IMR-90 (cell line): Measurements from ENCODE around the gene MCF2L2. TPM values are rescaled to one million over a fixed set of nuclear protein-coding genes. Genes with fewer than 3 reads are reported as not detected.

ENCODE experiments used
- ATAC-seq: fragments of 200-7000 bp; cut with Tn5 transposase; 2 replicates; pipeline ENCODE4 v1.9.1; 2020; ENCODE audit warnings: low read depth, mild to moderate bottlenecking, moderate library complexity
- BruUV-seq: library from RNA; stranded (reverse); fragments of 400-500 nt; replicated peaks from 2 replicates; lab custom pipeline; 2021; lab: Mats Ljungman, UMichigan
- CTCF ChIA-PET: fragments of 300-600 bp; formaldehyde crosslinking; extraction: SDS; loops from one replicate; lab custom pipeline; 2021; ENCODE audit warnings: antibody characterized with exemption; lab: Yijun Ruan, JAX
- POLR2A ChIA-PET: fragments of 300-600 bp; sonication (Branson Sonifier 250); formaldehyde crosslinking; loops from one replicate; lab custom pipeline; 2022; ENCODE audit warnings: antibody characterized with exemption; ENCODE audit not compliant: unreplicated experiment; lab: Charles Lee
- DNase-seq: peaks from one replicate; pipeline ENCODE4 v3.0.0; 2013
- H2AFZ ChIP-seq: replicated peaks from 2 replicates; pipeline ENCODE3; 2013; ENCODE audit warnings: low read length, mild to moderate bottlenecking; ENCODE audit not compliant: poor library complexity
- H2AK5ac ChIP-seq: 2 replicates; pipeline ENCODE4 v1.6.1; 2013; ENCODE audit warnings: low read depth, low read length, inconsistent platforms
- H2AK9ac ChIP-seq: replicated peaks from 2 replicates; pipeline ENCODE3; 2013; ENCODE audit warnings: mild to moderate bottlenecking, low read depth, low read length, moderate library complexity; ENCODE audit not compliant: poor library complexity
- H2BK120ac ChIP-seq: 2 replicates; pipeline ENCODE4 v1.6.1; 2013; ENCODE audit warnings: low read depth, low read length, inconsistent platforms
- H2BK15ac ChIP-seq: 3 replicates; pipeline ENCODE4 v1.6.1; 2013; ENCODE audit warnings: low read depth, low read length, inconsistent platforms
- H2BK20ac ChIP-seq: 2 replicates; pipeline ENCODE4 v1.6.1; 2013; ENCODE audit warnings: low read depth, mild to moderate bottlenecking, inconsistent platforms, low read length, moderate library complexity
- H2BK5ac ChIP-seq: 2 replicates; pipeline ENCODE4 v1.6.1; 2013; ENCODE audit warnings: mild to moderate bottlenecking, low read depth, low read length, inconsistent platforms; ENCODE audit not compliant: poor library complexity, severe bottlenecking
- H3K14ac ChIP-seq: replicated peaks from 2 replicates; pipeline ENCODE4 v1.6.1; 2013; ENCODE audit warnings: low read depth, low read length, inconsistent platforms
- H3K18ac ChIP-seq: 2 replicates; pipeline ENCODE4 v1.6.1; 2013; ENCODE audit warnings: low read depth, low read length, control low read depth
- H3K23ac ChIP-seq: 2 replicates; pipeline ENCODE4 v1.6.1; 2013; ENCODE audit warnings: low read depth, low read length, inconsistent platforms
- H3K27ac ChIP-seq: 2 replicates; pipeline ENCODE4 v1.5.1; 2013; ENCODE audit warnings: mild to moderate bottlenecking, control low read depth, low read length; ENCODE audit not compliant: insufficient read depth
- H3K27me3 ChIP-seq: 2 replicates; pipeline ENCODE4 v1.6.1; 2013; ENCODE audit warnings: low read length; ENCODE audit not compliant: control insufficient read depth, insufficient read depth
- H3K36me3 ChIP-seq: 2 replicates; pipeline ENCODE4 v1.6.1; 2013; ENCODE audit warnings: low read length, mixed read lengths; ENCODE audit not compliant: control insufficient read depth, insufficient read depth
- H3K4ac ChIP-seq: 2 replicates; pipeline ENCODE4 v1.6.1; 2013; ENCODE audit warnings: low read depth, low read length, inconsistent platforms
- H3K4me1 ChIP-seq: 2 replicates; pipeline ENCODE4 v1.6.1; 2013; ENCODE audit warnings: low read length, mixed read lengths; ENCODE audit not compliant: control insufficient read depth, insufficient read depth
- H3K4me2 ChIP-seq: 2 replicates; pipeline ENCODE4 v1.6.1; 2013; ENCODE audit warnings: low read depth, mild to moderate bottlenecking, control low read depth, low read length, moderate library complexity
- H3K4me3 ChIP-seq: 2 replicates; pipeline ENCODE4 v1.5.1; 2013; ENCODE audit warnings: low read depth, mild to moderate bottlenecking, control low read depth, low read length, moderate library complexity; ENCODE audit not compliant: insufficient read depth
- H3K56ac ChIP-seq: 2 replicates; pipeline ENCODE4 v1.6.1; 2013; ENCODE audit warnings: low read length, inconsistent platforms; ENCODE audit not compliant: insufficient read depth; ENCODE audit errors: extremely low read depth
- H3K79me1 ChIP-seq, 2 experiments: 2 replicates each; pipeline ENCODE4 v1.6.1; 2013; ENCODE audit warnings: low read length in 2 of 2, inconsistent platforms in 1 of 2, low read depth in 1 of 2
- H3K9ac ChIP-seq: 2 replicates; pipeline ENCODE4 v1.6.1; 2013; ENCODE audit warnings: low read depth, low read length, control low read depth
- H3K9me1 ChIP-seq: 2 replicates; pipeline ENCODE4 v1.6.1; 2013; ENCODE audit warnings: low read length, inconsistent platforms; ENCODE audit not compliant: insufficient read depth
- H3K9me3 ChIP-seq: 2 replicates; pipeline ENCODE4 v1.6.1; 2013; ENCODE audit warnings: low read length; ENCODE audit not compliant: control insufficient read depth, insufficient read depth
- H4K20me1 ChIP-seq: 2 replicates; pipeline ENCODE4 v1.6.1; 2013; ENCODE audit warnings: low read length, inconsistent platforms; ENCODE audit not compliant: insufficient read depth
- H4K5ac ChIP-seq: 2 replicates; pipeline ENCODE4 v1.6.1; 2013; ENCODE audit warnings: mild to moderate bottlenecking, low read depth, low read length, control low read depth
- H4K8ac ChIP-seq, 2 experiments: 2 replicates each; pipeline ENCODE4 v1.6.1; 2013; ENCODE audit warnings: low read depth in 2 of 2, low read length in 2 of 2, control low read depth in 1 of 2, inconsistent platforms in 1 of 2
- H4K91ac ChIP-seq: 2 replicates; pipeline ENCODE4 v1.6.1; 2013; ENCODE audit warnings: low read depth, low read length, inconsistent platforms; ENCODE audit not compliant: insufficient read depth
- CEBPB ChIP-seq: IDR thresholded peaks from 2 replicates; pipeline ENCODE4 v1.6.1; 2012; ENCODE audit warnings: low read depth, low read length, improper control_type of control experiment
- CHD1 ChIP-seq: IDR thresholded peaks from 2 replicates; pipeline ENCODE4 v1.6.1; 2012; ENCODE audit warnings: low read depth, low read length, improper control_type of control experiment
- FOS ChIP-seq: fragments of 150-350 bp; IDR thresholded peaks from 2 replicates; pipeline ENCODE4 v1.6.1; 2016; ENCODE audit warnings: low read depth, low read length
- MXI1 ChIP-seq: IDR thresholded peaks from 2 replicates; pipeline ENCODE4 v1.6.1; 2012; ENCODE audit warnings: low read depth, mild to moderate bottlenecking, low read length, moderate library complexity, borderline replicate concordance
- RAD21 ChIP-seq: IDR thresholded peaks from 2 replicates; pipeline ENCODE4 v1.6.1; 2012; ENCODE audit warnings: low read length, improper control_type of control experiment
- SMC3 ChIP-seq: fragments of 150-350 bp; IDR thresholded peaks from 2 replicates; pipeline ENCODE4 v1.6.1; 2016; ENCODE audit warnings: low read depth, mild to moderate bottlenecking, antibody characterized with exemption, low read length, moderate library complexity
- WGBS, 2 experiments: methylation state at CpG; one replicate each; pipeline versions ENCODE4 v1.1.5 to v1.1.7; 2013; ENCODE audit warnings: missing lambda C conversion rate in 2 of 2; ENCODE audit not compliant: insufficient read length in 1 of 2; ENCODE audit errors: extremely low coverage in 2 of 2; 5-methylcytosine and 5-hydroxymethylcytosine counted together
- dilution Hi-C: fragments of 300-500 bp; cut with HindIII; formaldehyde crosslinking; loops from one replicate; pipeline ENCODE4 v1.14.3; 2018; ENCODE audit warnings: low sequenced_read_pairs; ENCODE audit not compliant: unreplicated experiment
- in situ Hi-C: fragments of 300-500 bp; cut with MboI; formaldehyde crosslinking; loops from 3 replicates; pipeline ENCODE4 v1.14.3; 2019; ENCODE audit warnings: low sequenced_read_pairs, inconsistent platforms, mixed read lengths
- intact Hi-C: fragments of 100-400 bp; cut with micrococcal nuclease; formaldehyde crosslinking; loops from 2 replicates; pipeline ENCODE4 v1.10.0; 2022
- polyA plus RNA-seq, 3 experiments: library from polyadenylated mRNA; depleted of rRNA; stranded (reverse); fragments of >200 nt; gene quantifications; 2 replicates each; pipeline ENCODE4 v1.2.3, GENCODE V29; 2012; ENCODE audit warnings: low replicate concordance in 1 of 3
- total RNA-seq: library from RNA; depleted of rRNA; stranded (reverse); fragments of >200 nt; gene quantifications from 2 replicates; pipeline ENCODE4 v1.2.3, GENCODE V29; 2012
- TF ChIP-seq, protein P1 (sequence below): fragments of 150-350 bp; IDR thresholded peaks from 2 replicates; pipeline ENCODE4 v1.6.1; 2017; ENCODE audit warnings: mild to moderate bottlenecking, antibody characterized with exemption, low read length, low read depth

Gene MCF2L2
- total and polyA plus RNA-seq, 2 of the 4 experiments (the other 2 are of a cell fraction): under 0.01 TPM; not detected in 1

DNA sequence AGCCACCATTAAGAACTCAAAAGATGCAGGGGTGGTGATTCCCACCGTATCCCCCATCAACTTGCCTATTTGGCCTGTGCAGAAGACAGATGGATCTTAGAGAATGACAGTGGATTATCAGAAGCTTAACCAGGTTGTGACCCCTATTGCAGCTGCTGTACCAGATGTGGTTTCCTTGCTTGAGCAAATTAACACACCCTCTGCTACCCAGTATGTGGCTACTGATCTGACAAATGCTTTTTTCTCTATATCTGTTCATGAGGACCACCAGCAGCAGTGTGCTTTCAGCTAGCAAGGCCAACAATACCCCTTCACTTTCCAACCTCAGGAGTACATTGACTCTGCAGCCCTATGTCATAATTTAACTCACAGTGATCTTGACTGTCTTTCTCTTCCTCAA, 8.6 kb upstream of the MCF2L2 start:
- H2BK20ac ChIP-seq: no peak overlapping the region
- BruUV-seq: no TSS peak
- no peak overlapping the region for H3K18ac ChIP-seq
- ATAC-seq (no peak), DNase-seq (no peak)
- H4K8ac ChIP-seq: no peak overlapping the region
- POLR2A ChIA-PET: no interaction called here
- no peaks in the 10 kb centered on the region for H3K36me3 ChIP-seq
- intact Hi-C loops (no loop called here), in situ Hi-C loops (no loop called here), dilution Hi-C loops (no loop called here)
- no peak overlapping the region for H3K27ac ChIP-seq
- no peak overlapping the region for H3K9ac ChIP-seq
- H4K5ac ChIP-seq: no peak overlapping the region
- no peaks in the 10 kb centered on the region for H3K79me1 ChIP-seq
- CTCF ChIA-PET: no interaction called here
- H2AFZ ChIP-seq: no peak overlapping the region
- no peaks in the 10 kb centered on the region for H4K20me1 ChIP-seq
- no peak overlapping the region for H2BK120ac ChIP-seq
- no CpG with 5 or more reads among the region's 1 CpG for WGBS, 2 experiments
- no peak overlapping the region for H3K4ac ChIP-seq
- no peak overlapping the region for H3K4me3 ChIP-seq
- no peak overlapping the region for H2BK5ac ChIP-seq
- TF ChIP-seq, protein P1, sequence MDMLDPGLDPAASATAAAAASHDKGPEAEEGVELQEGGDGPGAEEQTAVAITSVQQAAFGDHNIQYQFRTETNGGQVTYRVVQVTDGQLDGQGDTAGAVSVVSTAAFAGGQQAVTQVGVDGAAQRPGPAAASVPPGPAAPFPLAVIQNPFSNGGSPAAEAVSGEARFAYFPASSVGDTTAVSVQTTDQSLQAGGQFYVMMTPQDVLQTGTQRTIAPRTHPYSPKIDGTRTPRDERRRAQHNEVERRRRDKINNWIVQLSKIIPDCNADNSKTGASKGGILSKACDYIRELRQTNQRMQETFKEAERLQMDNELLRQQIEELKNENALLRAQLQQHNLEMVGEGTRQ: no peak
- TF ChIP-seq CEBPB: no peak
- TF ChIP-seq MXI1: no peak
- TF ChIP-seq RAD21: no peak
- no peak for TF ChIP-seq SMC3
- no peak for TF ChIP-seq CHD1
- TF ChIP-seq FOS: no peak
- H3K14ac ChIP-seq: no peak overlapping the region
- no peaks in the 10 kb centered on the region for H3K9me1 ChIP-seq
- H2AK9ac ChIP-seq: no peak overlapping the region
- no peak overlapping the region for H3K56ac ChIP-seq
- H2AK5ac ChIP-seq: no peak overlapping the region
- no peak overlapping the region for H3K23ac ChIP-seq
- no peak overlapping the region for H2BK15ac ChIP-seq
- H3K9me3 ChIP-seq: peaks cover 2% of the 10 kb centered on the region; the same call in 1 of the 2 replicates
- H3K4me1 ChIP-seq: no peaks in the 10 kb centered on the region
- H4K91ac ChIP-seq: no peak overlapping the region
- H3K27me3 ChIP-seq: peaks cover 48% of the 10 kb centered on the region
- H3K4me2 ChIP-seq: no peak overlapping the region
